Activated naive CD4-positive, alpha-beta T cell treated with anti-CD3 and anti-CD28 coated beads, Interleukin-2, amount 50 U/mL, for 24 hours (primary cell): ENCODE results near the gene OR10K1.
"Not testable (repeated sequence)": the region's sequence is repeated elsewhere in the genome, so short reads cannot be mapped to it uniquely, and the experiment has no call there.

Experiments used
- H3K27ac Mint-ChIP-seq: one replicate; pipeline ENCODE4 v1.8.0; 2021; ENCODE audit warnings: mild to moderate bottlenecking, mixed read lengths
- H3K27me3 Mint-ChIP-seq: one replicate; pipeline ENCODE4 v1.8.0; 2021; ENCODE audit warnings: mixed read lengths
- H3K36me3 Mint-ChIP-seq: one replicate; pipeline ENCODE4 v1.8.0; 2021; ENCODE audit warnings: mixed read lengths
- H3K4me1 Mint-ChIP-seq: one replicate; pipeline ENCODE4 v1.8.0; 2021; ENCODE audit warnings: mixed read lengths
- H3K4me3 Mint-ChIP-seq: one replicate; pipeline ENCODE4 v1.8.0; 2021; ENCODE audit warnings: mild to moderate bottlenecking, mixed read lengths
- H3K9me3 Mint-ChIP-seq: one replicate; pipeline ENCODE4 v1.8.0; 2021; ENCODE audit warnings: mixed read lengths

OR10K1 gene, protein sequence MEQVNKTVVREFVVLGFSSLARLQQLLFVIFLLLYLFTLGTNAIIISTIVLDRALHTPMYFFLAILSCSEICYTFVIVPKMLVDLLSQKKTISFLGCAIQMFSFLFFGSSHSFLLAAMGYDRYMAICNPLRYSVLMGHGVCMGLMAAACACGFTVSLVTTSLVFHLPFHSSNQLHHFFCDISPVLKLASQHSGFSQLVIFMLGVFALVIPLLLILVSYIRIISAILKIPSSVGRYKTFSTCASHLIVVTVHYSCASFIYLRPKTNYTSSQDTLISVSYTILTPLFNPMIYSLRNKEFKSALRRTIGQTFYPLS

DNA sequence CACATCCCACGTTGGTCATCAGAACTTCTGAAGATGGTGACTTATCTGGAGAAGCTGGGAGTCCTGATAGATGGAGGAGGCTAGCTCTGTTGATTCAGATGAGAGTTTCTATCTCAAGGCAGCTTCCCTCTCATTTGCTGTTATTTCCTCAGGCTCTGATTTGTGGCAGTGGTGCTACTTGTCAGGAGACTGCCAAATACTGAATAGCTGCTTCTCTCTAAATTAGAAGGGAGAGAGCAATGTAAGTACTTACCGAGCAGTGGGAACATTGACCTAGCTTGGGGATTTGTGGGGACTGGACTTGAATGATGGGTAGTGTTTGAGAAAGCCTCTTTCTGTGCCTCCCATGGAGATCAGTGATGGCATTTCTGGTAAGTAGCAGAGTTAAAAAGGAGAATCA, at the start of gene OR10K1:
OR10K1 (plus strand) TSS at position 301 of the 400 bp plus-strand sequence. CDS start 3,728 bp downstream, outside the sequence.
- Mint-ChIP-seq H3K27me3 (peaks cover 8% of the 10 kb centered on the region), H3K4me1 (no peaks in the 10 kb centered on the region), H3K27ac (no peak within 1 kb of the TSS), H3K36me3 (no peaks in the 10 kb centered on the region), H3K9me3 (no peaks in the 10 kb centered on the region), H3K4me3 (no peak within 1 kb of the TSS)

GRCh38 chr1:158414651-158415345, 46.8 kb upstream of the OR10K1 start:
- Mint-ChIP-seq H3K4me1 (no peaks in the 10 kb centered on the region), H3K36me3 (no peaks in the 10 kb centered on the region), H3K27ac (no peak overlapping the region)

DNA sequence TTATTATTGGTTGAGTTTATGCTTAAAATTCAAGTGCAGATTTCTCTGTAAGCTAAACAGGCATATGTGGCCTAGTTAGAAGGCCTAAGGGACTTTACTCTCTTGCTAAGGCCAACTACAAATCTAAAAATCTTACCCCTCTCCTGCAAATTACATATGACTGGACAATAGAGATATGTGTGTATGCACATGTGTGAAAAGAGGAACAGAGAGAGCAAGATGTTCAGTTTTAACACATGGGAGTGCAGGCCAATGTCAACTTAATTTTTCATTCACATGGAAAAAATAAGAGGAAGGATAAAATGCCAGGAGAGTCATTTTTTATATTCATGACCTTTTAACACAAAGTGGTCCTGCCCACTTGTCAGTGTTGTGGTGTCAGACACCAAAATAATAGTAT, 44.0 kb upstream of the OR10K1 start:
- Mint-ChIP-seq H3K4me3 (no peak overlapping the region), H3K27me3 (peaks cover 10% of the 10 kb centered on the region), H3K27ac (no peak overlapping the region), H3K4me1 (no peaks in the 10 kb centered on the region), H3K9me3 (no peaks in the 10 kb centered on the region), H3K36me3 (no peaks in the 10 kb centered on the region)

More at GRCh38 chr1:158414651-158415345, 46.8 kb upstream of the OR10K1 start:
- Mint-ChIP-seq H3K27me3 (peaks cover 3% of the 10 kb centered on the region), H3K4me3 (no peak overlapping the region), H3K9me3 (no peaks in the 10 kb centered on the region)

GRCh38 chr1:158422212-158422611, 39.4 kb upstream of the OR10K1 start:
- Mint-ChIP-seq H3K27me3 (peaks cover 7% of the 10 kb centered on the region), H3K9me3 (no peaks in the 10 kb centered on the region), H3K4me3 (no peak overlapping the region), H3K4me1 (no peaks in the 10 kb centered on the region), H3K36me3 (no peaks in the 10 kb centered on the region), H3K27ac (no peak overlapping the region)

GRCh38 chr1:158425027-158425426, 36.6 kb upstream of the OR10K1 start:
- Mint-ChIP-seq H3K4me3 (no peak overlapping the region), H3K4me1 (no peaks in the 10 kb centered on the region), H3K36me3 (peaks cover 1% of the 10 kb centered on the region), H3K9me3 (no peaks in the 10 kb centered on the region), H3K27ac (no peak overlapping the region), H3K27me3 (peaks cover 8% of the 10 kb centered on the region)

DNA sequence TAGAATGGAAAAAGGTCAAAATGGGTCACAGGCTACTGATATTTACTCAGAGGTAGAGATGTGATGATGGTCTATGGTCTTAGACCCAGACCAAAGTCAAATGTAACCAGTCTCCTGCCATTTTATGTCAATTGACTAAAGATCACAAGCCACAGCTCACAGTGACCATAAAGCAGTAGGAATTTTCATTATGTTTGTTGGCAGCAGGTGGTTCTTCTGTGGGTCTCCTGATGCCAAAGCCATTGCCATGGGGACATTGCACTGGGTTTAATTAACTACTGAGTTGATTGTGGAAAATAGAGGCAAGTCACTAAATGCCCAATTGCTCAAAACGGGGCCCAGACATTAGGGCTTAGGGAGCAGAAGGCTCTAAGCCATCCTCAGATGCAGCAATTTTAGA, 35.5 kb upstream of the OR10K1 start, which contains the start of gene OR10K2:
OR10K2 (minus strand) TSS at position 101 of the 400 bp plus-strand sequence. CDS start 5,371 bp downstream, outside the sequence.
- no peaks in the 10 kb centered on the region for H3K9me3 Mint-ChIP-seq
- H3K4me1 Mint-ChIP-seq: no peaks in the 10 kb centered on the region
- H3K27me3 Mint-ChIP-seq: peaks cover 6% of the 10 kb centered on the region
- H3K36me3 Mint-ChIP-seq: peaks cover 1% of the 10 kb centered on the region
- H3K27ac Mint-ChIP-seq: no peak within 1 kb of the TSS
- H3K4me3 Mint-ChIP-seq: no peak within 1 kb of the TSS

- H3K4me1 Mint-ChIP-seq, H3K36me3 Mint-ChIP-seq, H3K27ac Mint-ChIP-seq, H3K9me3 Mint-ChIP-seq, H3K4me3 Mint-ChIP-seq: not testable (repeated sequence)
- H3K27me3 Mint-ChIP-seq: peaks cover 17% of the 10 kb centered on the region
These were observed 31.5 kb upstream of the OR10K1 start for GRCh38 chr1:158430163-158430562.

DNA sequence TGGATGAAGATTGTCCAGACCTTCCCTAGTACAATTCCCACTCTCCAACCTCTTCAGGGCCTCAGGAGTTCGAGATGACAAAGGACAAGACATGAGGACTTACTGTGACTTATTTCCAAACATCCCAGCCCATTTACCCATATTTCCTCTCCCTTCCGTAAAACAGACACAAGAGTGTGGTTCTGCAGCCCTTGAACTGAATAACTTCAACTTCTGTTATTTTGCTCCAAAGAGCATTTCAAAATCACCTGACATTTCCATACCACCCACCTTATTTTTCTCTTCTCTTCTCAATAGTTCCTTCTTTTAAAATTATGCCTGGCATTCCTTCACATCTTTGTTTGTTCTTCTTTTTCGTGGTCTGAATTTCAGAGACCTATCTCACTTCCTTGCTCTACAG, 26.9 kb upstream of the OR10K1 start:
- H3K9me3 Mint-ChIP-seq: peaks cover 4% of the 10 kb centered on the region
- no peaks in the 10 kb centered on the region for H3K4me1 Mint-ChIP-seq
- H3K4me3 Mint-ChIP-seq: no peak overlapping the region
- peaks cover 2% of the 10 kb centered on the region for H3K36me3 Mint-ChIP-seq
- H3K27ac Mint-ChIP-seq: no peak overlapping the region
- peaks cover 30% of the 10 kb centered on the region for H3K27me3 Mint-ChIP-seq

DNA sequence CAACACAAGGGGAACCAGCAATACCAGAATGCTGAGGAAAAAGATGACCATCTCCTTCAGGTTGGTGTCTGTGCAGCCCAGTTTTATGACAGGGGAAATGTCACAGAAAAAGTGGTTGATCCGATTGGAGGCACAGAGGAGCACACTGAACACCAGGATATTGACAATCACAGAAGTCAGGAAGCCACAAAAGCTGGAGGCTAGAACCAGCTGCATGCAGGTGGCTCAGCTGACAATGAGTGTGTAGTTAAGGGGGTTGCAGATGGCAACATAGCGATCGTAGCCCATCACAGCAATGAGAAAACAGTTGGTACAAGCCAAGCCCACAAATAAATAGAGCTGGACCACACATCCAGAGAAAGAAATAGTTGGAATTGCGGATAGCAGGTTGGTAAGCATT, 16.3 kb upstream of the OR10K1 start:
- Mint-ChIP-seq H3K4me3 (no peak overlapping the region), H3K9me3 (no peaks in the 10 kb centered on the region), H3K27me3 (peaks cover 18% of the 10 kb centered on the region), H3K36me3 (no peaks in the 10 kb centered on the region), H3K27ac (no peak overlapping the region), H3K4me1 (no peaks in the 10 kb centered on the region)

GRCh38 chr1:158454537-158454936, 7.1 kb upstream of the OR10K1 start:
- Mint-ChIP-seq H3K9me3 (peaks cover 7% of the 10 kb centered on the region), H3K4me3 (no peak overlapping the region), H3K27me3 (peaks cover 15% of the 10 kb centered on the region), H3K27ac (no peak overlapping the region), H3K36me3 (peaks cover 2% of the 10 kb centered on the region), H3K4me1 (no peaks in the 10 kb centered on the region)

DNA sequence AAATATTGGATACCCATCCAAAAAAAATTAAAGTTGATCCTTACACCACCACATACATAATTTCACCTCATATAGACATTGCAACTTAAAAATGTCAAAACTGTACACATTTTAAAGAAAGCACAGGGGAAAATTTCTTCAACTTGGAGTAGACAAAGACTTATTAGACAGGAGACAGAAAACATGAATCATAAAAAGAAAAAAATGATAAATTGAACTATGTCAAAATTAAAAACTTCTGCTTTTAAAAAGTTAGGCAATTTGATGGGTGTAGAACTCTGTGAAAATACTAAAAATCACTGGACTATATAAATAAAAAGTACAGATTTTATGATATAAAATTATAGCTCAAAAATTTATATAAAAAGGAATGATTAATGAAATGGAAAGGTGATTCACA, 4.4 kb upstream of the OR10K1 start:
- H3K4me3 Mint-ChIP-seq: no peak overlapping the region

DNA sequence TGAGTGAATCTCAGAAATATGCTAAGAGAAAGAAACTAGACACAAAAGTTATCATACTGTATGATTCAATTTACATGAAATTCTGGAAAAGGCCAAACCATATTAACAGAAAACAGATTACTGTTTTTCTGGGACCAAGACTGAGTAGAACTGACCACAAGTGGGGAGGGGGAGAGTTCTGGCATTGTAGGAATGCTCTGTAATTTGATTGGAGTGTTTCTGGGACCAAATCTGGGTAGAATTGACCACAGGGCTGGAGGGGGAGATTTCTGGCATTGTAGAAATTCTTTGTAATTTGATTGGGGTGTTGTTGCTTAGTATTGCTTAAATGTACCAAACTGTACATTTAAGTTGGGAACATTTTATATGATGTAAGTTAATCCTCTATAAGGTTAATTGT, 3.4 kb upstream of the OR10K1 start:
- H3K36me3 Mint-ChIP-seq: no peaks in the 10 kb centered on the region
- peaks cover 12% of the 10 kb centered on the region for H3K27me3 Mint-ChIP-seq
- no peak overlapping the region for H3K27ac Mint-ChIP-seq
- no peaks in the 10 kb centered on the region for H3K9me3 Mint-ChIP-seq
- H3K4me1 Mint-ChIP-seq: no peaks in the 10 kb centered on the region
- H3K4me3 Mint-ChIP-seq: no peak overlapping the region

More for the DNA sequence above, 4.4 kb upstream of the OR10K1 start:
- Mint-ChIP-seq H3K27ac (no peak overlapping the region), H3K27me3 (peaks cover 12% of the 10 kb centered on the region), H3K36me3 (no peaks in the 10 kb centered on the region), H3K4me1 (no peaks in the 10 kb centered on the region), H3K9me3 (no peaks in the 10 kb centered on the region)

- no peak within 1 kb of the TSS for H3K4me3 Mint-ChIP-seq
- H3K4me1 Mint-ChIP-seq: no peaks in the 10 kb centered on the region
- H3K27ac Mint-ChIP-seq: no peak within 1 kb of the TSS
- no peaks in the 10 kb centered on the region for H3K36me3 Mint-ChIP-seq
- no peaks in the 10 kb centered on the region for H3K9me3 Mint-ChIP-seq
- peaks cover 14% of the 10 kb centered on the region for H3K27me3 Mint-ChIP-seq
These were observed 10.3 kb downstream of the OR10K1 start, which contains the start of gene OR10R2 for GRCh38 chr1:158471920-158472319. Gene OR10R2 (plus strand): TSS chr1:158472220. CDS start chr1:158472326, 106 bp downstream.

GRCh38 chr1:158485455-158485854, 23.8 kb downstream of the OR10K1 start:
- Mint-ChIP-seq H3K9me3 (no peaks in the 10 kb centered on the region), H3K4me3 (no peak overlapping the region), H3K27ac (no peak overlapping the region), H3K27me3 (peaks cover 12% of the 10 kb centered on the region), H3K36me3 (no peaks in the 10 kb centered on the region), H3K4me1 (no peaks in the 10 kb centered on the region)

- no peaks in the 10 kb centered on the region for H3K9me3 Mint-ChIP-seq
- no peak overlapping the region for H3K4me3 Mint-ChIP-seq
- peaks cover 12% of the 10 kb centered on the region for H3K27me3 Mint-ChIP-seq
- no peak overlapping the region for H3K27ac Mint-ChIP-seq
- no peaks in the 10 kb centered on the region for H3K4me1 Mint-ChIP-seq
- no peaks in the 10 kb centered on the region for H3K36me3 Mint-ChIP-seq
These were observed 29.7 kb downstream of the OR10K1 start for GRCh38 chr1:158491316-158491715.

GRCh38 chr1:158493054-158493453, 31.4 kb downstream of the OR10K1 start:
- no peak overlapping the region for H3K4me3 Mint-ChIP-seq
- no peak overlapping the region for H3K27ac Mint-ChIP-seq
- H3K4me1 Mint-ChIP-seq: no peaks in the 10 kb centered on the region
- no peaks in the 10 kb centered on the region for H3K36me3 Mint-ChIP-seq
- H3K9me3 Mint-ChIP-seq: no peaks in the 10 kb centered on the region
- H3K27me3 Mint-ChIP-seq: peaks cover 10% of the 10 kb centered on the region
